ENCODE data around the gene INPPL1. TPM values are rescaled to one million over a fixed set of nuclear protein-coding genes. Genes with fewer than 3 reads are reported as not detected.

INPPL1 gene
- polyA plus RNA-seq, 1 donor (not counting 4 experiments of a cell fraction or from before 2014, with no cell fraction given) = 44.0 TPM

- Histone ChIP-seq H3K9ac (ENCODE audit: control insufficient read depth, extremely low read depth, insufficient read depth, low read length) (peak overlapping the region; percentile 73), H3K9me1 (ENCODE audit: control insufficient read depth, extremely low read depth, insufficient read depth, low read length) (no peaks in the 10 kb centered on the region), H3K36me3 (ENCODE audit: control insufficient read depth in 2 of 2, extremely low read depth in 1 of 2, insufficient read depth in 2 of 2, low read length in 2 of 2) (peaks cover 0 to 4% of the 10 kb centered on the region in 2 experiments), H4K20me1 (ENCODE audit: control insufficient read depth, extremely low read depth, insufficient read depth, low read length) (no peaks in the 10 kb centered on the region), H3K4me1 (ENCODE audit: control insufficient read depth, extremely low read depth, insufficient read depth, low read length) (peaks cover 10% of the 10 kb centered on the region), H3K4me3 (ENCODE audit: control insufficient read depth in 2 of 3, extremely low read depth in 1 of 3, insufficient read depth in 2 of 3, low read depth in 1 of 3, low read length in 3 of 3) (peak overlapping the region; percentile 72 to 86 (median 74)), H2AFZ (ENCODE audit: control insufficient read depth, low read length) (peak overlapping the region; percentile 83), H3K27me3 (ENCODE audit: control insufficient read depth, extremely low read depth, insufficient read depth, low read length) (peaks cover 11% of the 10 kb centered on the region), H3K27ac (ENCODE audit: control insufficient read depth, insufficient read depth, low read length) (peak overlapping the region; percentile 36), H3K9me3 (ENCODE audit: control insufficient read depth, low read depth, low read length) (no peaks in the 10 kb centered on the region), H3K79me2 (ENCODE audit: control insufficient read depth, insufficient read depth, low read length) (peaks cover 19% of the 10 kb centered on the region), H3K4me2 (ENCODE audit: control insufficient read depth, extremely low read depth, insufficient read depth, low read depth, low read length) (peak overlapping the region; percentile 95)
- no peak for DNase-seq (ENCODE audit: low read depth, low spot score)
- dilution Hi-C loops (cut with MboI; ENCODE audit: extremely low pct_ligation_motif_present, low sequenced_read_pairs) = no loop called here
- no peak for FAIRE-seq
- TF ChIP-seq, protein P1, sequence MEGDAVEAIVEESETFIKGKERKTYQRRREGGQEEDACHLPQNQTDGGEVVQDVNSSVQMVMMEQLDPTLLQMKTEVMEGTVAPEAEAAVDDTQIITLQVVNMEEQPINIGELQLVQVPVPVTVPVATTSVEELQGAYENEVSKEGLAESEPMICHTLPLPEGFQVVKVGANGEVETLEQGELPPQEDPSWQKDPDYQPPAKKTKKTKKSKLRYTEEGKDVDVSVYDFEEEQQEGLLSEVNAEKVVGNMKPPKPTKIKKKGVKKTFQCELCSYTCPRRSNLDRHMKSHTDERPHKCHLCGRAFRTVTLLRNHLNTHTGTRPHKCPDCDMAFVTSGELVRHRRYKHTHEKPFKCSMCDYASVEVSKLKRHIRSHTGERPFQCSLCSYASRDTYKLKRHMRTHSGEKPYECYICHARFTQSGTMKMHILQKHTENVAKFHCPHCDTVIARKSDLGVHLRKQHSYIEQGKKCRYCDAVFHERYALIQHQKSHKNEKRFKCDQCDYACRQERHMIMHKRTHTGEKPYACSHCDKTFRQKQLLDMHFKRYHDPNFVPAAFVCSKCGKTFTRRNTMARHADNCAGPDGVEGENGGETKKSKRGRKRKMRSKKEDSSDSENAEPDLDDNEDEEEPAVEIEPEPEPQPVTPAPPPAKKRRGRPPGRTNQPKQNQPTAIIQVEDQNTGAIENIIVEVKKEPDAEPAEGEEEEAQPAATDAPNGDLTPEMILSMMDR (optimal IDR thresholded peaks at IDR 0.05 in 1 of 3, IDR thresholded peaks at IDR 0.05 in 1 of 3, conservative IDR thresholded peaks at IDR 0.05 in 1 of 3; ENCODE audit: extremely low read depth in 1 of 3, insufficient read depth in 2 of 3, low read length in 3 of 3) = no peak
- no peak for TF ChIP-seq EZH2 (IDR thresholded peaks at IDR 0.05; ENCODE audit: low read length)
These were observed 2.3 kb upstream of the INPPL1 start for GRCh38 chr11:72222106-72222891.

DNA sequence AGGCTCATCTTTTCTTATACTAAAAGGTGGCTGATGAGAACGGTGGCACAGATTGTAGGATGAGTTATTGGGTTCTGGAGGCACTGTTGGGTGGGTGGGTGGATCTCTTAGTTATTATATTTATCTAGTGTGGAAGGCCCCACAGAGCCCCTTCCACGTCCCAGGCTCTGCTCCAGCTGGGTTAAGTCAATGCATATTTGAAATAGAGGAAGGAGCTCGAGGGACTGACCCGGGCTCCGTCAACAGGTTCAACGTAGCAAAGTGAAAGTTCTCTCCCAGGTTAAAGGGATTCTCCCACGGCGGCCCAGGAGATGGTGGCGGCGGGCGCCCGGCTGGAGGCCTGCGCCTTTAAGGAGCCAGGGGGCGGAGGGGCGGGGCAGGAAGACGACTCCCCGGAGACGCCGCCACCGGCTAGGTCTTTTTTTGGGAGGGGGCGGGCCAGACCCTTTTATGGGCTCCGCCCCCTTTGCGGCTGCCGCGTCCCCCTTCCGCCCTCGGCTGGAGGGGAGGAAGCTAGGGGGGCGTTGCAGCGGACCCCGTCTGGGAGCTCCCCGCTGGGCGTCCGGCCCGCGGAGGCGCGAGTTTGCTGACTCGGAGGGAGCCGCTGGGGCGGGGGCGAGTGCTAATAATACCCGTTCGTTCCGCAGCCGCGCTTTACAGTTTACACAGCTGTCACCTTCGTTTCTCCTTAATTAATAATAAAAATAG lies 1.5 kb upstream of the INPPL1 start:
- Histone ChIP-seq H3K9me3 (ENCODE audit: control insufficient read depth, low read depth, low read length) (no peaks in the 10 kb centered on the region), H3K9ac (ENCODE audit: control insufficient read depth, extremely low read depth, insufficient read depth, low read length) (peak overlapping the region; percentile 73), H3K9me1 (ENCODE audit: control insufficient read depth, extremely low read depth, insufficient read depth, low read length) (no peaks in the 10 kb centered on the region), H3K4me3 (ENCODE audit: control insufficient read depth in 2 of 3, extremely low read depth in 1 of 3, insufficient read depth in 2 of 3, low read depth in 1 of 3, low read length in 3 of 3) (peak overlapping the region; percentile 72 to 86 (median 74)), H3K27me3 (ENCODE audit: control insufficient read depth, extremely low read depth, insufficient read depth, low read length) (peaks cover 7% of the 10 kb centered on the region), H3K27ac (ENCODE audit: control insufficient read depth, insufficient read depth, low read length) (peak overlapping the region; percentile 36), H3K4me2 (ENCODE audit: control insufficient read depth, extremely low read depth, insufficient read depth, low read depth, low read length) (peak overlapping the region; percentile 95), H3K4me1 (ENCODE audit: control insufficient read depth, extremely low read depth, insufficient read depth, low read length) (peaks cover 10% of the 10 kb centered on the region), H3K36me3 (ENCODE audit: control insufficient read depth in 2 of 2, extremely low read depth in 1 of 2, insufficient read depth in 2 of 2, low read length in 2 of 2) (peaks cover 0 to 10% of the 10 kb centered on the region in 2 experiments), H2AFZ (ENCODE audit: control insufficient read depth, low read length) (peak overlapping the region; percentile 83), H3K79me2 (ENCODE audit: control insufficient read depth, insufficient read depth, low read length) (peaks cover 24% of the 10 kb centered on the region), H4K20me1 (ENCODE audit: control insufficient read depth, extremely low read depth, insufficient read depth, low read length) (peaks cover 3% of the 10 kb centered on the region)
- peak; percentile 26 for DNase-seq (ENCODE audit: low read depth, low spot score)
- no peak for TF ChIP-seq EZH2 (IDR thresholded peaks at IDR 0.05; ENCODE audit: low read length)
- TF ChIP-seq, protein P1 (optimal IDR thresholded peaks at IDR 0.05 in 1 of 3, IDR thresholded peaks at IDR 0.05 in 1 of 3, conservative IDR thresholded peaks at IDR 0.05 in 1 of 3; ENCODE audit: extremely low read depth in 1 of 3, insufficient read depth in 2 of 3, low read length in 3 of 3) = peak in 1 of 3 experiments; percentile 35
- dilution Hi-C loops (cut with MboI; ENCODE audit: extremely low pct_ligation_motif_present, low sequenced_read_pairs) = no loop called here
- FAIRE-seq = no peak
